Activated CD4-positive, CD25-positive, alpha-beta regulatory T cell treated with anti-CD3 and anti-CD28 coated beads, Interleukin-2, amount 50 U/mL, for 24 hours (primary cell): ENCODE data around the gene TMEM229B.

Experiments used
- ATAC-seq, 2 donors: fragments of 150-1000 bp; cut with Tn5 transposase; one replicate each; pipeline ENCODE4 v1.10.0; 2021; ENCODE audit warnings: mild to moderate bottlenecking in 1 of 2, moderate library complexity in 1 of 2

The TMEM229B gene

DNA sequence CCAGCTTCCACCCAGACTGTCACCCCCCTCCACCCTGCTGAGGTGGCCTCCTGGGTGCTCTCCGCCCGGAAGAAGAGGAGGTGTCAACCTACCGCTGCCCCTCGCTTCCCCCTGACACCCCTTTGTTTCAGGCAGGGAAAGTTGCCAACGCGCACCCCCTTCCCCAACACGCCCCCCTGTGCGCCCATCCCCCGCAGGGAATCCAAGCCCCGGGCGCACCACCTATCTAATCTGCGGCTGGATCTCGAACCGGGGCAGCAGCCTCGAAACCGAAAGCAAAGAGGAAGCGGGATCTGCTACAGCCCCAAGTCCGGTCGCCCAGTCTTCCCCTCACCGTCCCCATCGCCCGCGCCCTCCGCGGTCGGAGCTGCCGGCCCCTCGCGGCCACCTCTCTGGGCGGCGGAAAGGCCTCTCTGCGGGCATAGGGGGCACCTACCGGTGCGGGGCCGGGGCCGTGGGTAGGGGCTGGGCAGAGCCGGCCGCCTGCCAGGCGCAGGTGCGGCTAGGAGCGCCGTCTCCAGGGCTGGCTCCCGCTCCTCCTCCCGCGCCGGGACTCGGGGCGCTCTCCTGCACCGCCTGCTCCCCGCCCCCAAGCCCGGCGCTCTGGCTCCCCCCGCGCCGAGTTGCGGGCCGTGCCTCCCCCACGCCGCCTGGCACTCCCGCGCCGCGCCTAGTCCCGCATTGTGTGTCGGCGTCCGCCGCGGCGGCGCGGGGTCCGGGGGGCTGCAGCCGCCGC is 26.3 kb upstream of the TMEM229B start:
- ATAC-seq = peak; percentile 65 to 69

GRCh38 chr14:67514203-67514607 is 25.7 kb upstream of the TMEM229B start:
- ATAC-seq = no peak

DNA sequence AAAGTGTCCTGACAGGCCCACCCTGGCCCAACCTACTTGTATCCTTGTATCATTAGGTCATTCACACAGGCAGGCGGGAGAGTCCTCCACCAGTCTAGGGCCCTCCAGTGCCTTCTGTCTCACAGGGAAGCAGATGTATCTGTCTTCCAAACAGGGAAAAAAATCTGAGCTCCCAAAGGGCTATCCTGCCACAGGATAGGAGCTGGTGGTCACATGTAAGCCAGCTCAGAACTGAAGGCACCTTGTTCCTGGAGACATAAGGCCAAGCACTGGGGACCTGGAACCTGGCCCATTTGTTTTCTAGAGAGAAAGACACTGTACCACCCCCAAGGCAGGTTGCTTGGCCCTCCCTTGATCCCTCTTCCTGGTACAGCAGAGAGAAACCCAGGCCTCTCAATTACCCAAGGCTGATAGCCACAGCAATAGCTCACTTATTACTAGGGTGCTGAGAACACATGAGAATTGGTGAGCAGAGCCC is 25.1 kb upstream of the TMEM229B start:
- ATAC-seq = no peak

GRCh38 chr14:67512463-67513310 is 24.2 kb upstream of the TMEM229B start:
- no peak for ATAC-seq

GRCh38 chr14:67510836-67511235 is 22.3 kb upstream of the TMEM229B start:
- no peak for ATAC-seq

- ATAC-seq = no peak
These were observed 21.6 kb upstream of the TMEM229B start for GRCh38 chr14:67510121-67510520.

- ATAC-seq = no peak
These were observed 20.4 kb upstream of the TMEM229B start for GRCh38 chr14:67508956-67509355.

DNA sequence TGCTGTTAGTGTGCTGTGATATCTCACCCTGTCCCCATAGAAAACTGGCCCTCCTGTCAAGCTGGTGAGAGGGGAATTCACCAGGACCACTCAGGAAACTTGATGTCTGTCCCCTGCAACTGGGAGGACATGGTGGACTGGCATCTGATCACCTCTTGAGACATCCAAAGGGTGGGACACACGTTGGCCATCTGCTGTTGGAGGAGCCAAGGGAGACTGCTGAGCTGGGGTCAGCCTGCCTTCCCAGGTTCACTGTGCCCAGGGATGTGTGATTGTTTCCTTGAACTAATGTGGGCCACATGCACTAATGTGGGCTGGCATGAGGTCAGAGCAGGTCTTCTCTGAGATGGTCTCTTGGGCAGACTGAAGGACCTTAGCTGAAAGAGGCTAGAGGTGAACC is 16.7 kb upstream of the TMEM229B start:
- no peak for ATAC-seq

GRCh38 chr14:67503331-67503730 is 14.8 kb upstream of the TMEM229B start:
- no peak for ATAC-seq

DNA sequence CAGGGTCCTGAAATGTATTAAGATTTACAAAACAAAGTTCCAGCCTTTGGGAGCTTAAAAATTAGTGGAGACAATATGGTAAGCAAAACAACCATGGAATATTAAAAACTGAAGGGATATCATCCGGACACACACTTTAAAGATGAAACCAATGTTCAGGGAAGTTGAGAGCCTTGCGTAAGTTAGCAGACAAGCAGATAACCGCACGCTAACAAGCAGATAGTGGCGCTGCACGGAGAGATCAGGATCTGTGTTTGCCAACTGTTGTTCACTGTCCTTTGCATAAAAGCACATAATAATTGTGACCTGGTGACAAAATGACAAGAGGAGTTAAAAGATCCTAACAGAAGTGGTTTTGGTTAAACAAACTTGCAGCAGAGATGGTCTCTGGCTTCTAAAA is 14.3 kb upstream of the TMEM229B start:
- ATAC-seq = no peak

DNA sequence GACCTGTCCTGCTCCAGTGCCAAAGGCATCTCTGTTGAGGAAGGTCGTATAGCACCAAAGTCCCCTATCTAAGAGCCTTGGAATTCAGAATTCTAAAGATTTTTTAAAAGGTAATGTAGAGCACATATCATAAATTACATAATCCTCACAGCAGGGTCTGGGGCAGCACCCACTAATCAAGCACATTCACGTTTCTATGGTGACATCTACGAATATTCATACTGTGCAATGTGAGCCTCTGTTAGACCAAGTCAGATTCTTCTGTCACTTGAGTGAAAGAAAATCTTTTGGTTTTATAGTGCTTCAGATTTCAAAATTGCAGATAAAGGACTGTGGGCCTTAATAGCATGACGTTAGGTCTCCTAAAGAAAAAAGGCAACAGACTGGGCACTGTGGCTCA is 13.1 kb upstream of the TMEM229B start:
- no peak for ATAC-seq

- ATAC-seq = no peak
These were observed 12.5 kb upstream of the TMEM229B start for GRCh38 chr14:67500981-67501380.

DNA sequence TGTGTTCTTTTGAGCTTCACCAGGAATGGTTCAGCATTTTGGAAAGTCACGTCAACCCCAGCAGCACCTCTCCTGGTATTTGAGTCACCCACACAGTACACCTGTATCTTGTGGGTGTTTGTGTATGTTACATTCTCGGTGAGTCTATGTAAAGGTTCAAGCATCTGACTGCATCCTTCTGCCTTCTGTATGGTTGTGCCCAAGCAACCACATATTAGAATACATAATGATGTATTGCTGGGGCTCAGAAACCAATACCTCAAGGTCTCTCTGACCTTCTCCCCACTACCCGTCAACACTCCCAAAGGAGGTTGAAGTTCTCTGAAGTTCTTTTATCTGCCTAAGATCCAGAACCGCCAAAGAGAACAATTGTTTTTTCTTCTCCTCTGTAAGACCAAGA is 9.2 kb upstream of the TMEM229B start:
- ATAC-seq = no peak

- ATAC-seq = no peak
These were observed 8.7 kb upstream of the TMEM229B start for GRCh38 chr14:67497216-67497615.

- no peak for ATAC-seq
These were observed 7.3 kb upstream of the TMEM229B start for GRCh38 chr14:67495827-67496226.

- no peak for ATAC-seq
These were observed 4.7 kb upstream of the TMEM229B start for GRCh38 chr14:67493092-67493717.

DNA sequence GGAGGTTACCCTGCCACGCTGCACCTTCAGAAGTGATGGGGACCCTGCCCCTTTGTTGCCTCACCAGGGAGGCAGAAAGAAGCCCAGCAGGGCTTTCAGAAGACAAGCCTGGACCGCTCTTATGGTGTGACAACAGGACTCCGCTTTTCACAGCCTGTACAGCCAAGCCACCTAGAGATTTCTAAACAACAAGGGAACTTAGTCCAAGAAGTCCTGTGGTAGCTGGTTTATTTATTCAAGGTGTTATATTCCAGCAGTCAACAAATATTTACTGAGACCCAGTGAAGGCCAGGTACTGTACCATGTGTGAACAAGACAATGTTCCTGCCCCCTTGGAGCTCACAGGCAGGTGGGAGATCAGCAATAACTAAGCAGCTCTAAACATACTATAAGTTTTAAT is 4.0 kb upstream of the TMEM229B start:
- no peak for ATAC-seq

GRCh38 chr14:67491741-67492507 is 3.4 kb upstream of the TMEM229B start:
- ATAC-seq = no peak

- ATAC-seq = no peak
These were observed 2.8 kb upstream of the TMEM229B start for GRCh38 chr14:67491285-67491684.

GRCh38 chr14:67490196-67490595 is 1.7 kb upstream of the TMEM229B start:
- no peak for ATAC-seq

DNA sequence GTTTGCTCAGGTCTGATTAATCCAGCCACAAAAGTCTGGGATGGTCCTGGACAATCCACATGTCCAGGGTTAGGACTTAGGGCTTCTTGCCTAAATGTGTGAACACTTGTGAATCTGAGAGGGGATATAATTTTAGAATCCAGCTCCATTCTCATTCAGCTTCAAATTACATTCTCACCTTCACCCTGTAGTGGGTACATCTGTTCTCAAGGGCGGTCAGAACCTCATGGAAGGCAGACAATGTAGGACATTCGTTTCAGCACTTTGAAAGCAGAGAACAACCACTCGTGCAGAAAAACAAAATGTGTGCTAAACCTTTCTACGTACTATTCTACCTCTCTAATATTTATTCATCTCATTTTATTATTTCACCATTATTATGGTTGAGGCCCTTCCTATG is 1.2 kb downstream of the TMEM229B start:
- ATAC-seq = no peak

- no peak for ATAC-seq
These were observed 1.6 kb downstream of the TMEM229B start for GRCh38 chr14:67486890-67487289.
